Activated CD8-positive, alpha-beta memory T cell treated with anti-CD3 and anti-CD28 coated beads, Interleukin-2, amount 50 U/mL, for 48 hours (primary cell): ENCODE measurements around the gene BAZ1B.
"Not testable (repeated sequence)": the region's sequence is repeated elsewhere in the genome, so short reads cannot be mapped to it uniquely, and the experiment has no call there.

Experiments used
- DNase-seq: peaks from one replicate; pipeline ENCODE4 v3.0.0-alpha.2; 2020

The BAZ1B gene

DNA sequence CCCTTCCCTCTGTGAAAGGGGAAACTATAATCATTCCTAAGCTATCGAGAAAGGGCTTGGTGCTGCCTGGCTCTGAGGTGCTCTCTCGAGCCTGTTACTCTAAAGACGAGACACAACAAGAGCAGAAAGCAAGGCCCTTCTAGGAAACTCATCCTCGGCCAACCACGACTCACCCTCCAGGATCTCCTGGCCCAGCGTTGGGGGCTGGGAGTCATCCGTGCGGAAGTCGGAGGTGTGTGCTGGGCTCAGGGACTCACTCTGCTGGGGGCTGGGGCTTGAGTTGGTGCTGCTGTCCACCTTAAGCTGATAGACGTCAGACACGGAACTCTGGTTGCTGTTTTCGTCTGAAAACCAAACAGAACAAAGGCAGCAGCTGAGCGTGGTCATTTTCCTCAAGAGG lies 17.6 kb upstream of the BAZ1B start:
- no peak for DNase-seq

DNA sequence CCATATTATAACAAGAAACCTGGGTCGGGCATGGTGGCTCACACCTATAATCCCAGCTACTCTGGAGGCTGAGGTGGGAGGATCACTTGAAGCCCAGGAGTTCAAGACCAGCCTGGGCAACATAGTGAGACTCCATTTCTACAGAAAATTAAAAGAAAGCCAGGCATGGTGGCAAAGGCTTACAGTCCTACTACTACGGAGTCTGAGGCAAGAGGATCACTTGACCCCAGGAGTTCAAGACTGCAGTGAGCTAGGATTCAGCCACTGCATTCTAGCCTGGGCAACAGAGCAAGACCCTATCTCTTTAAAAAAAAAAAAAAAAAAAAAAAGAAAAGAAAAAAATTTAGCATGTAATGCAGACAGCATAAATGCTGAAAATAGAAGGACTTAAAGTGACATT lies 16.4 kb upstream of the BAZ1B start:
- not testable (repeated sequence) for DNase-seq

DNA sequence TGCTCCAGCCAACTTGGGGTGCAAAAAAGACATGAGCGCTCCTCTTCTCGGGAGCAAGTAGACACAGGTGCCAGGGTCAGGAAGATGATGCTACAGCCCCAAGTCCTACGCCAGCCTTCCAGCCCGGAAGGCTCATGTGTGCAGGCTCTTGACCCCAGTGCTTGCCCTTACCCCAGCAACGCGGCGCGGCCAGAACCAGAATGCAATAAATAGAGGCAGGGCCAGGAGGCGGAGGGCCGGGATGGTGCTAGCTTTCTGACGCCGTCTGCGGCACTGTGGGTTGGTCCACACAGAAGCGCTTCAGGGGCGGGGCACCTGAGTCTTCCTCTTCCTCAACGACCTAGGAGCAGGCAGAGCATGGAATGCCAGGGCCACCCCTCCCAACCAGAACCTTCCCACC lies 15.0 kb upstream of the BAZ1B start:
- no peak for DNase-seq

DNA sequence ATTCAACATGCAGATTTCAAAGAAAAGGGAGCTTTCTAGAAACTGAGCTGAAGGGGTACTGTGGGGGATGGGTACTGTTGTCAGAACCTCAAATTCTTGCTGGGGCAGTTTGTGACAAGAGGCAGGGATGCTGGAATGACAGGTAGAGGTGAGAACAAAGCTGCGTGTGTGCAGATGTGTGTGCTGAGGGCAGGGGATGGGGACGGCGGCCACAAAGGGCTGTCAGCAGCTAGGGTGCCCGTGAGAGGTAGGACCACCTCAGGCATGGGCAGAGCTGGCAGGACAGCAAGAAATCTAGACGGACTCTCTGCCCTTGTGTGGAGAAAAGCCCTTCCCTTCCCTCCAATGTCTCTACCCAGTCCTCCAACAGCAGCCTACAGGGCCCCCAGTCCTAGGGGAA lies 14.4 kb upstream of the BAZ1B start:
- no peak for DNase-seq

DNA sequence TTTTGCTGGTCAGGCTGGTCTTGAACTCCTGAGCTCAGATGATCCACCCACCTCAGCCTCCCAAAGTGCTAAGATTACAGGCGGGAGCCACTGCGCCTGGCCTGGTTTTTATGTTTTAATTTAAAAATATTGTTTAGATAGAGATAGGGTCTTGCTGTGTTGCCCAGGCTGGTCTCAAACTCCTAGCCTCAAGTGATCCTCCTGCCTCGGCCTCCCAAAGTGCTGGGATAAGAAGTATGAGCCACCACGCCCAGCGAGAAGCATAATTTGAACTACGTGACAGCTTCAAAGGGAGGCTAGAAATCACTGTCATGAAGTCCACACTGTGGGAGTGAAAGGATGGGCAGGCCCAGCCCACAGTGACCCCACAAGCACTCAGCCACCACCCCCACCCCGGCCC lies 13.8 kb upstream of the BAZ1B start:
- not testable (repeated sequence) for DNase-seq

DNA sequence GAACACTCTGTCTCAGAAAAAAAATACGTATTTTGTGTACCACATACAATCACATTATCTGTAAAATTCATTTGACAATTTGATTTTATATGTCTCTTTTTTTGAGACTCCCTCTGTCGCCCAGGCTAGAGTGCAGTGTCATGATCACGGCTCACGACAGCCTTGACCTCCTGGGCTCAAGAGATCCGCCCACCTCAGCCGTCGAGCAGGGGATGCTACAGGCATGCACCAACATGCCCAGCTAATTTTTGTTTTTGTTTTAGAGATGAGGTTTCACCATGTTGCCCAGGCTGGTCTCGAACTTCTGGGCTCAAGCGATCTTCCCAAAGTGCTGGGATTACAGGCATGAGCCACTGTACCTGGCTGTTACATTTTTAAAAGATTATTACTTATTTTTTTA lies 11.6 kb upstream of the BAZ1B start:
- no peak for DNase-seq

DNA sequence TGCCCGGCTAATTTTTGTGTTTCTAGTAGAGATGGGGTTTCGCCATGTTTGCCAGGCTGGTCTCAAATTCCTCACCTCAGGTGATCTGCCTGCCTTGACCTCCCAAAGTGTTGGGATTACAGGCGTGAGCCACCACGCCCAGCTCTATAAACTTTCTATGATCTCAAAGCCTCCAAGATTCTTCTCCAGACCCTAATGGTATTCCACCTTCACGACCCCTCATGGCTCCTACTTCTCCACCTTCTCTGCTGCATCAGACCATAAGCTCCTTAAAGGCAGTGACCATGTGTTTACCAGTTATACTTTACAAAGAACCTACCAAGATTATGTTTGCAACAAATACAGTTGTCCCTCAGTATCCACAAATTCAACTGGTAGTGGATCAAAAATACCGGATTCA lies 10.1 kb upstream of the BAZ1B start:
- DNase-seq, result no peak

DNA sequence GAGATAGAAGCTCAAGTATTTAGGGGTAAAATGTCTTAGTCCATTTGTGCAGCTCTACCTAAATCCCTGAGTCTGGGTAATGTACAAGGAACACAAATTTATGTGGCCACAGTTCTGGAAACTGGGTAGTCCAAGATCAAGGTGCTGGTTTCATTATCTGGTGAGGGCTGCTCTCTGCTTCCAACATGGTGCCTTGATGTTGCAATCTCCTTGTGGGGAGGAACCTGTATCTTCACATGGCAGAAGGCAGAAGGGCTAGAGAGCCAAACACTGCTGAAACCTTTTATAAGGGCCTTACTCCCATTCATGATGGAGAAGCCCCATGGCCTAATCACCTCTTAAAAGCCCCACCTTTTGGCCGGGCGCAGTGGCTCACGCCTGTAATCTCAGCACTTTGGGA lies 8.7 kb upstream of the BAZ1B start:
- no peak for DNase-seq

DNA sequence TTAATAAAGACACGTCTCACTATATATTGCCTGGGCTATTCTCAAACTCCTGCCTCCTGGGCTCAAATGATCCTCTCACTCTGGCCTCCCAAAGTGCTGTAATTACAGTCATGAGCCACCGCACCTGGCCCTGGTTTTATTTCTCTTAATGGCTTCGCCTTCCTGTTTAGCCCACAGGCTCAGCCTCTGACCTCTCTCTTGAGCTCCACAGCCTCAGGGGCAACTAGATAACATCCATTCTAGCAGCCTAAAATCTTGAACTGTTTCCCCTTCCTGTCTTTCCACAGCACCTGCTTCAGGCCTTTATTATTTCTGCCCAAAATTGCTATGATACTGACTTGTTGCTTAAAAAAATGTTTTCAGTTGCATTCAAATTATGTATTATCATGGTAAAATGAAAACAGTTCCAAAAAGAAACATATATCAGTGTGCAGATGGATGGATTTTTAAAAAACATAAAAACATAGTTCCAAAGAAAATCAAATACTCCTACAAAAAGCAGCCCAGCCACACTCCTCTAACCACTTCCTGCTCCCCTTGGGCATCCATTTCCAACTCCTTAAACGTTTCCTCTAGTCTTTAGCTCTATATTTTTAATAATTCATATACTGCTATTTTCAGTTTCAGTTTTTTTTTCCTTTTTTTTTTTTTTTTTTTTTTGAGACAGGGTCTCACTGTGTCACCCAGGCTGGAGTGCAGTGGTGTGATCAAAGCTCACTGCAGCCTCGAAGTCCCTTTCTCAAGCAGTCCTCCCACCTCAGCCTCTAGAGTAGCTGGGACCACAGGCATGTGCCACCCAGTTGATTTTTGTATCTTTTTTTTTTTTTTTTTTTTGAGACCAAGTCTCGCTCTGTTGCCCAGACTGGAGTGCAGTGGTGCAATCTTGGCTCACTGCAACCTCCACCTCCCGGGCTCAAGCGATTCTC lies 5.1 kb upstream of the BAZ1B start:
- DNase-seq, result no peak

DNA sequence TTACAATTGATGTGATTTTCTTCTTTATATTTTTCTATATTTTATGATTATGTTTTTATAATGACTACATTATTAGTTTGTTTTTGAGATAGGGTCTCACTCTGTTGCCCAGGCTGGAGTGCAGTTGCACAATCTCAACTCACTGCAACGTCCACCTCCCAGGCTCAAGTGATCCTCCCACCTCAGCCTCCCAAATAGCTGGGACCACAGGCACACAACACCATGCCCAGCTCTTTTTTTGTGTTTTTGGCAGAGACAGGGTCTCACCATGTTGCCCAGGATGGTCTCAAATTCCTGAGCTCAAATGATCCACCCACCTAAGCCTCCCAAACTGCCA lies 4.0 kb upstream of the BAZ1B start:
- DNase-seq, result not testable (repeated sequence)

DNA sequence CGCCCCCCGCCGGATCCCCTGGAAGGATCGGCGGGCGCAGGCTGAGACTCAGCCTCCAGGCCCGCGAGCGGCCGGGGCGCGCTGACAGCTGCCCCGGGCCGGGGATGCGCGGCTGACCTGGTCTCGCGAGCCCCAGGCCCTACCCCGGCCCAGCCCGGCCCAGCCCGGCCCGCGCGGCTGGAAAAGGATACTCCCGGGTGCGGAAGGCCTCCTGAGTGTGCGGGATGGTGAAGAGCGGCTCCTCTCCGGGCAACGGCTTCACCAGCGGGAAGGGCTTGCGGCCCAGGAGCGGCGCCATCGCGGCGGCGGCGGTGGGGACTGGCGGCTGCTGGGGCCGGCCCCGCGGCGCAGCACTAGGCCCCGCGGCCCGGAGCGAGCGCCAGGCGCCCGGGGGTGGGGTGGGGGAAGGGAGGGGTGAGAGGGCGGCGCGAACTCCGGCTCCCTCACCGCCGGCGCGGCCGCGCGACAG lies 423 bp downstream of the BAZ1B start:
- DNase-seq, result peak; percentile 84

DNA sequence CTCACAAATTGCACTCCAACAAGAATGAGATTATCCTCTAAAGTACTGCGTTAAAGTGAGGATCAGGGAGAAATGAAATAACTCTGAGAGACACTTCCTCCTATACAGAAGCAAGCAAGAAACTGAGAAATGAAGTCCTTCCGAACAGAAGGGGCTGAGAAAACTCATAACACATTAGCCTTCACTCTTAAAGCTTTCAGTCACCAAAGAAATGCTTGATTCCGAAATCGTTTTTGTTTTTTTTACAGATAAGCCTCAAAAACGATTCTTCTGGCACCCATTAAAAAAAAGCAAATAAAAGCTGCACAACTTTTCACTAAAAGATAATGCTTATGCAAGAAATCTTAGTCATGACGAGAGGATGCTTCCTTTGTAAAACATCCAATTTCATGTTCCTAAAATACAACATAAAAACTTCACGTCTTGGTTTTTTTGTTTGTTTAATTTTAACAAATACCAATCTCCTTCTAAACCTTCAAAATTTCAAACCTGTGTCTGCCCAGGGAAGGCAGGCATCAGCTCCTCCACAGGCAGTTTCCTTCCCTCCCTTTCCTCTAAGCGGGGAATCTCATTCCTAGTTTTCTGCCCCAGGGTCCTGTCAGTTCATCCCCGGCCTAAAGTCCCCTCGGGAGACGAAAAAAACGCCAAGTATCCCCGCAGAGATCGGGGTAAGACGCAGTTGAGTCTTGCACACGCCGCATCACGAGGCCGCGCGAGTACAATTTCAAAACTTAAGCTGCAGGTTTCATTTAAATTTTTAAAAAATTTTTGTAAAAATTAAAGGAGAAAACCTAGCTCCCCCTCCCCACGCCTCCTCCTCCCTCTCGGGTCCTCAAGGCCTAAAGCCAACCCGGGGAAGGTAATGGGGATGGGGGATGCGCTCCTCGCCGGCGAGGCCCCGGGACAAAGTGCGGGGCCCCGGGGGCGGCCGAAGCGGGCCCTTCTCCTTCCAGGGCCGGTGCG lies 1.1 kb downstream of the BAZ1B start:
- DNase-seq, result peak; percentile 60

DNA sequence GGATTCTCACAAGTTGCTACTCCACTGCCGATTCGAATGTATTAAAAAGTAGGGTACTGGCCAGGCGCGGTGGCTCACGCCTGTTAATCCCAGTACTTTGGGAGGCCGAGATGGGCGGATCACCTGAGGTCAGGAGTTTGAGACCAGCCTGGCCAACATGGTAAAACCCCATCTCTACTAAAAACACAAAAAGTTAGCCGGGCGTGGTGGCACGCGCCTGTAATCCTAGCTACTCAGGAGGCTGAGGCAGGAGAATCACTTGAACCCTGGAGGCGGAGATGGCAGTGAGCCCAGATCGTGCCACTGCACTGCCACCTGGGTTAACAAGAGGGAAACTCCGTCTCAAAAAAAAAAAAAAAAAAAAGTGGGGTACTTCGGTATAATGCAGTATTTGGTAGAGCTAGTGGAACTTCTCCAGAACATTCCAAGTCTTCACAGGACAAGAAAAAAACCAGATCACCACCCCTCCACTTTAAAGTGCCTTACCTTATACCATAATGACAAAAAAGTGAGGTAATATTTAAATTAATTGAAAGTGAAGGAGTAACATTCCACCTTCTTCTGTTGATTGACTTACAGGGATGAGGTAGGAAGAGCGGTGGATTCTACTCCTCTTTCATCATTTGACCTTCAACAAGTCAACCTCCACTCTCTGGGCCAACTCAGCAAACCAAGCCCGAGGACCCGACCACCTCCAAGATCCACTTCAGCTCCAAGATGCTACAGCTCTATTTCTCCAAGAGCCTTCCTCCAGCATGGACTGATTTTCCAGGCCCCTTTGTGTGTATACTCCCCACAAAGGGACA lies 2.0 kb downstream of the BAZ1B start:
- no peak for DNase-seq

DNA sequence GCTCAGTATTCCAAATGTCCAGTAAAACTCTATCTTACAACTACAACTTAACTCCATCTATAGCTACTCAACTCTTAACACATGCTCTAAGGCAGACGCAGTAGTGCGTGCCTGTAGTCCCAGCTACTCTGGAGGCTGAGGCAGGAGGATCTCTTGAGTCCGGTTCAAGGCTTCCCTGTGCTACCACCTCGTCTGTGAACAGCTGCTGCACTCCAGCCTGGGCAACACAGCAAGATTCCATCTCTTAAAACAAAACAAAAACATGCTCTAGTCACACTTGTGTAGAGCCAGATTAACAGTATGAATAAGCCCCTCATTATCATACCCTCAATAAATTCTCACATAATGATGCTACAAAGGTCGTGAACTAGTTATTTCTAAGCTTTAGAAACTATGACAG lies 3.6 kb downstream of the BAZ1B start:
- no peak for DNase-seq

DNA sequence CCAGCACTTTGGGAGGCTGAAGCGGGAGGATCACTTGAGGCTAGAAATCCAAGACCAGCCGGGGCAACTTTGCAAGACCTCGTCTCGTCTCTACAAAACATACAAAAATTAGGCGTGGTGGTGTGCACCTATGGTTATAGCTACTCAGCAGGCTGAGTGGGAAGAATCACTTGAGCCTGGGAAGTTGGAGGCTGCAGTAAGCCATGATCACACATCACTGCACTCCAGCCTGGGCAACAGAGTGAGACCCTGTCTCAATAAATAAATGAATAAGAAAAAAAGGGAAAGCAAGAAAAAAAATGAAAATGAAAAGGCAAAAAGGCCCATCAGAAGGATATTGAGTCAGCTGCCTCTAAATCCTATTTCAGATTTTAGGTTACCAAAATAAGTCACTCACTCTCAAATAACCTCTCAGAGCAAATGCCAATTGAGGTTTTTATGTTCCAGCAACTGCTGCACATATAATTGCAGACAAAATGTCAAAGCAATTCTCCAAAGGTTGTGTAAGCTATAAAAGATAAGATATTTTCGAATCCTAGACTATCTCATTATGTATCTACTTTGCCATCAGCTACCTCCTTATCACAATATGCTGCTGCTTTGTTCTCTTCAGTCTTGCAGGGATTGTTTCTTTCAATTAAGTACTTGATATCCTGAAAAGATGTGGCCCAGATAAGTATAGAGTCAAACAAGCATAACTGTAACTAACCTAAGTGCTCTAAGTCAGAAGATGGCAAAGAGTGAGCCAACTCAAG lies 4.7 kb downstream of the BAZ1B start:
- DNase-seq, result no peak

DNA sequence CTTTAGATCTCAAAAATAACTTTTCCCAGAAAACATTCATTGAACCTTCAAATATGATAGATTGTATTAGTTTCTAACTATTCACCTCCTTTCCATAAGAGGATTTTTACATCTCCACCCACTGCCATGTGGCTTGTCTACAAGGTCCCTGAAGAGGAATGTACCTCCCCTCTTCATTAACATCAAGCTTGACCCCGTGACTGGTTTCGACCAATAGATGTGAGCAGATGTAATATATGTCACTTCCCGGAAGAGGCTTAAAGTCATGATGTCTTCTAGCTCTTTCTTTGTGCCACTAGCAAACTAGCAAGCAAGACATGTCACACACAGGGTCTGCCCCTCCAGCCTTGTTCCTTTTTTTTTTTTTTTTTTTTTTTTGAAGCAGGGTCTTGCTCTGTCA lies 6.9 kb downstream of the BAZ1B start:
- no peak for DNase-seq

DNA sequence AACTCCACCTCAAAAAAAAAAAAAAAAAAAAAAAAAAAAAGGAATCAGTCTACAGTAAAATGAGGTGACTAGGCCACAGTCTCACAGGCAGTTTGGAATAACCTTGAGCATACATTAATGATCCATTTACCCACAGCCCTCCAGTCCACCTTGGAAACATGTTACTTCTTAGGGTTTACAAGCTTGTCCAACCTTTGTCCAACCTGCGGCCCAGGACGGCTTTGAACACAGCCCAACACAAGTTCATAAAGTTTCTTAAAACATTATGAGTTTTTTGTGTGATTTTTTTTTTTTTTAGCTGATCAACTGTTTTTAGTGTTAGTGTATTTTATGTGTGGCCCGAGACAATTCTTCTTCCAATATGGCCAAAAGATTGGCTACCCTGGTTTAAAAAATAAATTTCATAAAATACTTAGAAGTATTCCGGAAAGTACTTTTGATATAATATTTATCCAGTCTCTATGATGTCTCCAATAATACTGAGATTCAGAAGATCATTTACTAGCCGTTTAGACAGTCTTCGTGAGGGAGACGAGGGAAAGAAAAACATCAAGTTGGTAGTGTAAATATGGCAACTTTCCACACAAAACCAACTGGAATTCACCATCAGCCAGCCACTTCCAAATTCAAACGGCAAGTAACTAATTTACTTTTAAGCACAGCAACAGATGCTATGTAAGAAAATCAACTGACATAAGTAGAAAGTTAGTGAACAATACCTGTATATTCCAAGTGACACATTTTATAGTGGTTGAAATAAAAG lies 9.9 kb downstream of the BAZ1B start:
- DNase-seq, result no peak

DNA sequence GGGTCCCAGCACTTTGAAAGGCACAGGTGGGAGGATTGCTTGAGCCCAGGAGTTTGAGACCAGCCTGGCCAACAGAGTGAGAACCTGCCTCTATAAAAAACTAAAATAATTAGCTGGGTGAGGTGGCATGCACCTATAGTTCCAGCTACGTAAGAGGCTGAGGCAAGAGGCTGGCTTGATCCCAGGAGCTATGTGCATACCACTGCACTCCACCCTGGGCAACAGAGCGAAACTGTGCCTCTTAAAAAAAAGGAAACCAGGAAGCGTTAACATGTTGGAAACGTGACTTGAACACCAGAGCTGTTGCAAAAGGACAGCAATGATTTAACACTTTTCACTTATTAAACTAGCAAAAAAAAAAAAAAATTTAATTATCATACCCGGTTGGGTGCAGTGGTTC lies 12.6 kb downstream of the BAZ1B start:
- DNase-seq, result no peak

DNA sequence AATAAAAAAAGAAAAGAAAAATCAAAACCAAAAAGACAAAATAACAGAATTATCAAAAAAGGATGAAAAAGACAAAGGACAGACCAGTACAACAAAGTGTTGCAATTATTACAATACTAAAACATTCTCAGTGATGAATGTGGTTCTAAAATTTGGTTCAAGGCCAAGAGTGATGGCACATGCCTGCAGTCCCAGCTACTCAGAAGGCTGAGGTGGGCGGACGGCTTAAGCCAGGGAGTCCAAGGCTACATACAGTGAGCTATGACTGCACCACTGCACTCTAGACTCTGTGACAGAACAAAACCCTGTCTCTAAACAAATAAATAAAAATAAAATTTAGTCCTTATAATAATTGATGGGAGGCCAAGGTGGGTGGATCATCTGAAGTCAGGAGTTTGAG lies 14.5 kb downstream of the BAZ1B start:
- no peak for DNase-seq

DNA sequence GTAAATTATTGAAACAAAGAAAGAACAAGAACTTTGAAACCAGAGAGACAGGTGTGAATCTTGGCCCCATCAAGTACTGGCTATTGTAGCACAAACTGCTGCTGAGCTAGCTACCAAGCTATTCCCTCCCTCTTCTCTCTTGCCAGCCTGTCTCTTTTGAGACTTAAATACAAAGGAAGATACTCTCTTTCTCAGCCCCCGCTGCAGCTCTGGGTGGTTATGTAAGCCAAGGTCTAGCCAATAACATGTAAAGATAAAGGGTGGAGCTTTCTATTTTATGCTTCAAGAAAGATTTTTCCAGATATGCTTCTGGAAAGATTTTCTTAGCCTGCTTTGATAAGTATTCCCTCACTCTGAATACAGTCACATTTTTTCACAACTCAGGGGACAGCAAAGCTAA lies 17.2 kb downstream of the BAZ1B start:
- no peak for DNase-seq

DNA sequence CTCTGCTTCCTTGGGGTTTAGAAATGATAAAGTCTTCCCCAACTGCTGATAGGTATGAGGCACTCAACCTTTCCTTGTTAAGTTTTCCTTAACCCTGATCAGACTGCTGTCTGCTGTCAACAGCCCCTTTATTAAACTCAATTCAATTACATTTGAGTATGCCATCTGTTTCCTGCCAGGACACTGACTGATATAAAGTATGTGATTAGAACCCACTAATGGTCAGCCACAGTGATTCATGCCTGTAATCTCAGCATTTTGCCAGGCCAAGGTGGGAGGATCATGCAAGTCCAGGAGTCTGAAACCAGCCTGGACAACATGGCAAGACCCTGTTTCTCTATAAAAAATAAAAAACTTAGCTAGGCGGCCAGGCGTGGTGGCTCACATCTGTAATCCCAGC lies 18.1 kb downstream of the BAZ1B start:
- DNase-seq, result no peak
